HG03103 (cell line): Measurements from ENCODE around the gene TM7SF2.

Experiments
- ATAC-seq: cut with Tn5 transposase; IDR thresholded peaks from one replicate; pipeline ENCODE4 v1.9.1; 2021; ENCODE audit warnings: low read depth; ENCODE audit not compliant: unreplicated experiment

TM7SF2 gene

GRCh38 chr11:65111744-65112545, at the start of gene TM7SF2:
TM7SF2 (plus strand) TSS chr11:65111872; CDS start chr11:65112016, 144 bp downstream.
- ATAC-seq, result peak; percentile 46

DNA sequence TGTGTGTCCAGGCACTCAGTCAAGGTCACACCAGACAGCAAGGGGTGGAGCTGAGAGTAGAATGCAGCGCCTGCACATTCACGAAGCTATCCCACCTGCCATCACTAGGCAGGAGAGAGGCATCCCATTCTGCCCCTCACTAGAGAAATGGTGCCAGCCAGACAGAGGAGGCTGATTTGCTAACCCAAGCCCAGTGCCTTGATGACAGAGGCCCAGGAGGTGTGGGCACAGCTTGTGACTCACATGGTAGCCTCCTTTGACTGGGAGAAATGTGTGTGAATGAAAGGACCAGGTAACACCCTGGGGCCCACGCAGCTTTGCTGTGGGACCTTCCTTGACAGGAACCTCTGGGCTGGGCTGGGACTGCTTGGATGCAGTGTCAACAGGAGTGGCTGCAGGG, 48.1 kb upstream of the TM7SF2 start:
- no peak for ATAC-seq

- no peak for ATAC-seq
Observed at GRCh38 chr11:65064847-65065240, 46.8 kb upstream of the TM7SF2 start.

DNA sequence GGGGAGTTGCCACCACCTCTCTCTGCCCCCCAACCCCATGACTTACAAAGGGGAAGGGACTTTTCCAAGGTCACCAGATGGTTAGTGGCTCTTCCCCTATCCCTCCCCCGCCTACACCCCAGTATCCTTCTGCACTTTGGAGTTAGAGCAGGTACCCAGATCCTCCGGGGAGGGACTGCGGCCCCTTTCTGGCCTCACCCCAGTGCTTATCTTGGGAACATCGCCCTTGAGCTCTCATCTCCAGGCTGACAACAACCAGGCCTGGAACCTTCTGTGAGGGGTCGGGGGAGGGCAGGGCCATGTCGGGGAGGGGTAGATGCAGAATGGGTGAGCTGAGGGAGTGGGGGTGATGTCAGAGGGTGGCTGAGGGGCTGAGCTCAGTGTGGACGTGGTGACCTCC, 45.8 kb upstream of the TM7SF2 start:
- no peak for ATAC-seq

GRCh38 chr11:65066315-65066714, 45.4 kb upstream of the TM7SF2 start:
- no peak for ATAC-seq

- no peak for ATAC-seq
Observed at GRCh38 chr11:65066805-65067291, 44.8 kb upstream of the TM7SF2 start.

- ATAC-seq, result no peak
Observed at GRCh38 chr11:65067446-65067845, 44.2 kb upstream of the TM7SF2 start.

DNA sequence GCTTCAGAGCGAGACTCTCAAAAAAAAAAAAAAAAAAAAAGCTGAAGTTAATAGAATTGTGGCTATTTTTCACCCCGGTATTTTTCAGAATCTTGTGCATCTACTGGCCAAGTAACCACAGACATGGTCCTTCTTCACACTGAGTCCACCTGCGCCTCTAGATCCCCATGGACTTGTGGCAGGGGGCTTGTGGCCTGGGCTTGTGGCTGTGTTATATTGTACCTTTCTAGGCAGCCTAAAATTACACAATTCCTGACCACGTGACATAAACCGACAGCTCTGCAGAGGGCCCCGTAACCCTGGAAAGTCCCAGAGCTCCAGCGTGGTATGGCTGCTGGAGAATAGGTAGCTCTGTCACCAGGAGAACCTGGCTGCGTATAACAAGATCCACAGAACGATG, 42.5 kb upstream of the TM7SF2 start:
- ATAC-seq, result no peak

GRCh38 chr11:65071907-65072630, 39.6 kb upstream of the TM7SF2 start:
- ATAC-seq, result no peak

GRCh38 chr11:65072631-65072966, 39.1 kb upstream of the TM7SF2 start:
- ATAC-seq, result no peak

GRCh38 chr11:65077451-65077850, 34.2 kb upstream of the TM7SF2 start:
- no peak for ATAC-seq

DNA sequence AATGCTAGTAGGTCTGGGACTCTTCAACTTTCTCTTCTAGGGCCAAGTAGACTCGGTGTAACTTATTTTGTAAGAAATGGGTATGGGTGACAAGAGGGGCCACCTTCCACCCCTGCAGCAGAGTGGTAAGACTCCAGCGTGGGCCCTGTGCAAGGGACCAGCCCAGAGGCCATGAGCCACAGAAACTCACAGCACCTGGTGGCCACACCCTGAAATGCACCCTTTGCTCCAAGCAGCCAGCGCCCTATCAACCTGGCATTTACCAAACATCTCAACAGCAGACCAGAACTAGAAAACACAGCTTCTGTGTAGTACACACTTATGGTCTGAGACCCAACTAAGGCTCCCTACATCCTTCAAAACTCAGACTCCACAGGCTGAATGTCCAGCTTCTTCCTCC, 33.5 kb upstream of the TM7SF2 start:
- no peak for ATAC-seq

DNA sequence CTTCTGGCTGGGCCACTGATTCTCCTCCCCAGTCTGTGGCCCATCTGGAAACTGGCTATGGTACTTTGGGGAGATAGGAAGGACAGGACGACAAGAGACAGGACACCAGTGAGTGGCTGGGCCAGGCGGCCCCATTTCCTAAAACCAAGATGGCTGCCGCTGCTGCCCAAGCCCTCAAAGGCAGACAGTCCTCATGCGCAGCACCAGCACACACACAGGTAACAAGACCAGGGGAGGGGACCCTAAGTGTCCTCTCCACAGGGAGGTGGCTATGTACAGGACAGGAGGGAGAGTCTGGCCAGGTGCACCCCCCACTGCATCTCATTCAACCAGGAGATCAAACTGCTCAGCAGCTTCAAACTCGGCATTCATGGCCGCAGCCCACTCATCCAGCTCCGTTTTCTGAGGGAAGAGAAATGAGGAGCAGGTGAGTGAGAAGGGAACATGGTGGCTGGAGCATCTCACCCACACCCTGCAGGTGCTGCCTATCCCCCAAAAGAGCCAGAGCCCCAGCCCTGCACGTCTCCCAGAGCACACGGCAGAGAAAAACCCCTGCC, 32.8 kb upstream of the TM7SF2 start:
- ATAC-seq, result no peak

GRCh38 chr11:65083134-65083833, 28.4 kb upstream of the TM7SF2 start:
- ATAC-seq, result no peak

DNA sequence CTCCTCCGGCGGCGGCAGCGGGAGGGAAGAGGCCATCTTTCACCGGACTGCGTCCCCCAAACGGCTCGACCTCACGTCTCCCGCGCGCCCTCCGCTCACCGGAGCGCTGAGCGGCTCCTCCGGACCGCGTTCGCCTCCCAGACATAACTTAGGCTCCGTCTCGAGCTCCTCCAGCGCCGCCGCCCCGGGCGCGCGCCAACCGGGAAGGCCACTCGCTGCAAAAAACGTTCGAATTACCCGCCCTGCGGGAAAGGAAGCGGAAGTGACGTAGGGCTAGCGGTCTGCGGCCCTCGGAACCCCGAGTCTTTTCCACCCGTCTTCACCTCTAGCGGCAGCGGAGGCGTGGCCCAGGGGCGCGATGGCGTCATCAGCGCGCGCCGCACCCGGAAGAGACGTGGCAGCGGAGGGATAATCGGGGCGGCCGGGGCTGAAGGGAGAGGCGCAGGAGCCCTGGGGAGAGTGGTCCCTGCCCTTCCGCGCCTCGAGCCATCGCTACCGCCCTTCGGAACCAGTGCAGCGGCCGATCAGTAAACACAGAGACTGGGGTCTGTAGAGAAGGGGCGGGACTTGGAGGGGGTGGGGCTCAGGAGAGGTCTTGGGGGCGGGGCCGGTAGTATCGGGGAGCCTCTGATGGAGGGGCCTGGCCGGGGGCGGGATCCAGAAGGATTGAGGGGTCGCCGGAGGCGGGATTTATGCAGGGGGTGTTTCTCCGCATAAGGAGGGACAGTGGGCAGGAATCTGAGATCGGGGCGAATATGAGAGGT, 27.7 kb upstream of the TM7SF2 start, which contains the start of the genes CDCA5 and ZFPL1:
TSS of gene CDCA5 (minus strand) at position 207 of the 764 bp plus-strand sequence. CDS start at position 145, 62 bp downstream.
TSS of gene ZFPL1 (plus strand) at position 389 of the 764 bp plus-strand sequence. CDS start 477 bp downstream, outside the sequence.
- peak; percentile 80 for ATAC-seq

DNA sequence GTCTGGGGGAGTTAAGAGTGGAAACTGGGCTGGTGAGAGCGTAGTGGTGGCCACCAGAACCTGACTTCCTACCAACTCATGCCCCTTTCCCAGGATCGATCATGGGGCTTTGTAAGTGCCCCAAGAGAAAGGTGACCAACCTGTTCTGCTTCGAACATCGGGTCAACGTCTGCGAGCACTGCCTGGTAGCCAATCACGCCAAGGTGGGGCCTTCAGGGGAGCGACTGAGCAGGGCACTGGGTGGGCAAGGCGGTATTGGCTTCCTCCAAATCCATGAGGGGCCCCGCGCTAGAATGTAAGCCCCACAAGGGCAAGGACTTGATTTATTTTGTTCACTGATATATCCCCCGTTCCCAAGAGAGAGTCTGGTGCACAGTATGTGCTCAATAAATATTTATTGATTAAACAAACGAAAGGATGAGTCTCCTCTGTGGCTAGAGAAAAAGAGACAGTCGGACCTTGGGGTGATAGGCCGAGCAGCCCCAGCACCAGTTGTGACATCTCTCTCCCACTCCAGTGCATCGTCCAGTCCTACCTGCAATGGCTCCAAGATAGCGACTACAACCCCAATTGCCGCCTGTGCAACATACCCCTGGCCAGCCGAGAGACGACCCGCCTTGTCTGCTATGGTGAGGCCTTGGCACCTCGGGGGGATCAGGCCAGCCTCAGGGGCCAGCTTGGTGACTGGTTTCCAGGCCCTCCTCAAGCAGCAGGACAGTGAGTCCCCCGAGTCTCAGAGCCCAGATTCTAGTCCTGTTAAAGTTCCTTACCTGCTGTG, 26.9 kb upstream of the TM7SF2 start:
- no peak for ATAC-seq

DNA sequence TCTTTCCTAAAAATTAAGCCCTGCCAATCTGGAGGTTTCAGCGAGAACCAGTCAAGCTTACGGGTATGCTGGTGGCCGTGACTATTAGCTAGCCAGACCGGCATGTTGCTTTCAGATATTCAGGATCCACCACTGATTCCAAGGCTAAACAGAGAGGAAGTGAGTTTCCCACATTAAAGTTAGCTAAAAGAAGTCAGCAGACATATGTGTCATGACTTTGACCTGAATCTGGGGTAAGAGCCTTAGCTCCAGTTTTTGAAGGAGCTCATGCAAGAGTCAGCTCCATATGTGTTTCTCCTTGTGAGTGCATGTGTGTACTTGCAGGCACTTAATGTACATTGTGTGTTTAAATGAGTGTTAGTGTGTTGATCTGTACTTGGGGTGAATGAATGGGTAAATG, 26.2 kb upstream of the TM7SF2 start:
- ATAC-seq, result no peak

DNA sequence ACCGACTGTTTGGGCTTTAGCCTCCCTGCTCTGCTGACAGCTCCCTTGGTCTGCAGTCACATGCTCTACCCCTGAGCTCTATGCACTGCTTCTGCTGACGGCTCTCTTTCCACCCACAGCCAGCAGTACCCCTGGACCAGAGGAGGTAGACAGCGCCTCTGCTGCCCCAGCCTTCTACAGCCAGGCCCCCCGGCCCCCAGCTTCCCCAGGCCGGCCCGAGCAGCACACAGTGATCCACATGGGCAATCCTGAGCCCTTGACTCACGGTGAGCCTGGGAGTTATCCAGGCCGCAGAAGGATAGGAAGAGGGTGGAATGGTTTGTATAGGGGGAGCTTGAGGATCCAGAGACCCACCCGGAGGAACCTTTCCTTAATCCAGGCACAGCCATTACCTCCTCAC, 24.9 kb upstream of the TM7SF2 start:
- no peak for ATAC-seq

- ATAC-seq, result no peak
Observed at GRCh38 chr11:65087216-65087615, 24.5 kb upstream of the TM7SF2 start.
